ENCODE measurements around the gene LDB1.

The LDB1 gene

DNA sequence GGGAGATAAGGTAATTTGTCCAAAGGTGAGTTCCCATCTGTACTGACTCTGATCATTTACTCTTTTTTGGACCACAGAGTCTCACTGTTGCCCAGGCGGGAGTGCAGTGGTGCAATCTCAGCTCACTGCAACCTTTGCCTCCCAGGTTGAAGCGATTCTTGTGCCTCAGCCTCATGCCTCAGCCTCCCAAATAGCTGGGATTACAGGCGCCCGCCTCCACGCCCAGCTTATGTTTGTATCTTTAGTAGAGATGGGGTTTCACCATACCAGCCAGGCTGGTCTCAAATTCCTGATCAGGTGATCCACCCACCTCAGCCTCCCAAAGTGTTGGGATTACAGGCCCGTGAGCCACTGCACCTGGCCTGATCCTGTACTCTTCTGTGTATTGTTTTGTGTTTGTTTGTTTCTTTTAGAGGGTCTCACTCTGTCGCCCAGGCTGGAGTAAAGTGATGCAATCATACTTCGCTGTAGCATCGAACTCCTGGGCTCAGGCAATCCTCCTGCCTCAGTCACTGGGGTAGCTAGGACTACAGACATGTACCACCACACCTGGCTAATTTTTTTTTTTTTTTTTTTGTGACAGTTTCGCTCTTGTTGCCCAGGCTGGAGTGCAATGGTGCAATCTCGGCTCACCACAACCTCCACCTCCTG, 34.4 kb upstream of the LDB1 start:
- TF ChIP-seq, protein P1, sequence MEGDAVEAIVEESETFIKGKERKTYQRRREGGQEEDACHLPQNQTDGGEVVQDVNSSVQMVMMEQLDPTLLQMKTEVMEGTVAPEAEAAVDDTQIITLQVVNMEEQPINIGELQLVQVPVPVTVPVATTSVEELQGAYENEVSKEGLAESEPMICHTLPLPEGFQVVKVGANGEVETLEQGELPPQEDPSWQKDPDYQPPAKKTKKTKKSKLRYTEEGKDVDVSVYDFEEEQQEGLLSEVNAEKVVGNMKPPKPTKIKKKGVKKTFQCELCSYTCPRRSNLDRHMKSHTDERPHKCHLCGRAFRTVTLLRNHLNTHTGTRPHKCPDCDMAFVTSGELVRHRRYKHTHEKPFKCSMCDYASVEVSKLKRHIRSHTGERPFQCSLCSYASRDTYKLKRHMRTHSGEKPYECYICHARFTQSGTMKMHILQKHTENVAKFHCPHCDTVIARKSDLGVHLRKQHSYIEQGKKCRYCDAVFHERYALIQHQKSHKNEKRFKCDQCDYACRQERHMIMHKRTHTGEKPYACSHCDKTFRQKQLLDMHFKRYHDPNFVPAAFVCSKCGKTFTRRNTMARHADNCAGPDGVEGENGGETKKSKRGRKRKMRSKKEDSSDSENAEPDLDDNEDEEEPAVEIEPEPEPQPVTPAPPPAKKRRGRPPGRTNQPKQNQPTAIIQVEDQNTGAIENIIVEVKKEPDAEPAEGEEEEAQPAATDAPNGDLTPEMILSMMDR (IDR thresholded peaks at IDR 0.05; ENCODE audit: insufficient read depth, missing control alignments) = no peak
- DNase-seq (ENCODE audit: insufficient read length, low spot score) = no peak
- no peak for FAIRE-seq

DNA sequence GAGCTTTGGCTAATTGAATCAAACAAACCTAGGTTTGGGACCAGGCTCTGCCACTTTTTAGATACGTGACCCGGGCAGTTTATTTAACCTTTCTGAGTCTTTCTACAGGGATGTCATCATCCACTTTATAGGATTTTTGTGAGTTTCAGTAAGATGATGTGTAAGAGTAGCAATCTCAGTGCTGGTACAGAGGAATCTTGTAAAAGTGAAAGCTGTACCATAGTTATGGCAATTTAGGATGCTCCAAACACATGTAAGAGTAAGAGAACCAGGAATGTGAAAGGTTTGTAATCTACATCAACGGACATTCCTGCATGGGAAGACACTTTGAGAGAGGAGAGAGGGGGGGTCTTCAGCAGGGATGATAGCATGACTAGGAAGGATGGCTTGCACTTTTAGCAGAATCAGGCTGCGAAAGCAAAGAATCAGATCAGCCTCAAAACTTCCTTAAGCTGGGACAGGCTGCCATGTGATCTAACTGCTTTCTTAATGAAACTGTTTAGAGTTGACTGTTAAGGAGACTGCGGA, 33.0 kb upstream of the LDB1 start:
- FAIRE-seq = no peak
- TF ChIP-seq, protein P1 (IDR thresholded peaks at IDR 0.05; ENCODE audit: insufficient read depth, missing control alignments) = no peak
- DNase-seq (ENCODE audit: insufficient read length, low spot score) = no peak

DNA sequence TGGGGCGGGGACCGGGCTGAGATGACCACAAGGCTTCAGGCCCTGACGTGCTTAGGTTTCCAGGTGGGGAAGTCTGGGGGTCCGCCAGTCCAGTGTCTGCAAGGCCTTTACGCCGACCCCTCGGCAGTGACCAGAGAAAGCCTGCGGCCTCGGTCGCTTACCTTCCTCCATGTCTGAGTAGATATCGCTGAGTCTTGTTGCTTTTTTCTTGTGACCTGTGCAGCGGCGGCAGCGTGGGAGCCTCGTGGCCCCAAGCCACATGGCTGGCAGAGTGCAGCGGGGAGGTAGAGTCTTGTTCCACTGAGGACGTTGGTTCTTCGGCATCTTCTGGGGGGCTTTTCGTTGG, 32.4 kb upstream of the LDB1 start:
- DNase-seq (ENCODE audit: insufficient read length, low spot score) (no peak), FAIRE-seq (no peak)

DNA sequence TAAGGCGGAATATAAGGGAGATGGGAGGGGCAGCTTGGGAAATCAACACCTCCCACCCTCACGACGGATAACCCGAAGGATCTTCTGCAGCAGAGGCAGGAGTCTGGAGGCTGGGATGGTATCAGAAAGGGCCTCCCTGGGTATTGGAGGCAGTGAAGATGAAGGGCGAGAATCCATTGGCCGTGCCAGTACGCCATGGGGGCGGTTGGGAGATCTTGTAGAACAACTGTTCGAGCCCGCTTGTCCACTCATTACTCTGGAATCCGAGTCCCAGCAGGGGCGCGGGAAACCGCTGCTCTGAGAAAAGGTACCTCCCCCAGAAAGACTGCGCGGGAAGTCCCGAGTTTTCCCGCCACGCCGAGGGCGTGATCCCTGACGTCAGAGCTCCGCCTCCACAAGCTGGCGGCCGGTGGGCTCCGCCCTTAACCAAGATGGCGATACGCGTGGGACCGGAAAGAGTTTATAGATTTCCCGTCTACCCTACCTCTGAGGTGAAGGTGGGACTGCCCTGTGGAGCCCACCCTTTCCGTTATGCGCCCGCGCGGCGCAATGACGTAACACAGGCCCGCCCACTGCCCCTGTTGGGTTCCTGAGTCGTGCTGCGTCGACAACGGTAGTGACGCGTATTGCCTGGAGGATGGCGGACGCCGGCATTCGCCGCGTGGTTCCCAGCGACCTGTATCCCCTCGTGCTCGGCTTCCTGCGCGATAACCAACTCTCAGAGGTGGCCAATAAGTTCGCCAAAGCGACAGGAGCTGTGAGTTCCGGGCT, 31.8 kb upstream of the LDB1 start, which contains the start of gene NOLC1:
Gene NOLC1 (plus strand): TSS at position 616 of the 771 bp plus-strand sequence. CDS start 22 bp downstream, at position 638.
- TF ChIP-seq, protein P1 (IDR thresholded peaks at IDR 0.05; ENCODE audit: insufficient read depth, missing control alignments) = no peak
- FAIRE-seq (peak; percentile 44), DNase-seq (ENCODE audit: insufficient read length, low spot score) (peak; percentile 85)

More for the DNA sequence above, 32.4 kb upstream of the LDB1 start:
- TF ChIP-seq, protein P1 (IDR thresholded peaks at IDR 0.05; ENCODE audit: insufficient read depth, missing control alignments) = no peak

DNA sequence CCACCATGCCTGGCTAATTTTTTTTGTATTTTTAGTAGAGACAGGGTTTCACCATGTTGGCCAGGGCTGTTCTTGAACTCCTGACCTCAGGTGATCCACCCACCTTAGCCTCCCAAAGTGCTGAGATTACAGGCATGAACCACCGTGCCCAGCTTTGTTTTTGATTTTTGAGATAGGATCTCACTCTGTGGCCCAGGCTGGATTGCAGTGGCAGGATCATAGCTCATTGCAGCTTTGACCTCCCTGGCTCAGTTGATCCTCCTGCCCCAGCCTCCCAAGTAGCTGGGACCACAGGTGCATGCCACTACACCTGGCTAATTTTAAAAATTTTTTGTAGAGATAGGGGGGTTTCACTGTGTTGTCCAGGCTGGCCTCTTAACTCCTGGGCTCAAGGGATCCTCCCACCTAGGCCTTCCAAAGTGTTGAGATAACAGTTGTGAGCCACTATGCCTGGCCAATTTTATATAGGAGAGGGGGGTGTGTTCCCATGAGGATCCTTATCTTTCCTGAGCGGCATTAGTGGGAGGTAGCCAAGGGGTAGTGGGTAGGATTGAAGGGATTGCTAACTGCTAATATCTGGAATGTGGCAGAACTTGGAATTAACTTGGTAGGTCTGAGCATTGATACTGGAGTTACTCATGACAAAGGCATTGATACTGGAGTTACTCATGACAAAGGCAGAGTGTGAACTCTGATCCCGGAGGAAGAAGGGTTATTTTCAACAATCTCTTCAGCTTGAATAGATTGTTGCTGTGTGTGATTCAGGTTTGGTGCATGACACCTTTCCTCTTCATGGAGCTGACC, 31.0 kb upstream of the LDB1 start:
- TF ChIP-seq, protein P1 (IDR thresholded peaks at IDR 0.05; ENCODE audit: insufficient read depth, missing control alignments) = no peak
- DNase-seq (ENCODE audit: insufficient read length, low spot score) (no peak), FAIRE-seq (no peak)

DNA sequence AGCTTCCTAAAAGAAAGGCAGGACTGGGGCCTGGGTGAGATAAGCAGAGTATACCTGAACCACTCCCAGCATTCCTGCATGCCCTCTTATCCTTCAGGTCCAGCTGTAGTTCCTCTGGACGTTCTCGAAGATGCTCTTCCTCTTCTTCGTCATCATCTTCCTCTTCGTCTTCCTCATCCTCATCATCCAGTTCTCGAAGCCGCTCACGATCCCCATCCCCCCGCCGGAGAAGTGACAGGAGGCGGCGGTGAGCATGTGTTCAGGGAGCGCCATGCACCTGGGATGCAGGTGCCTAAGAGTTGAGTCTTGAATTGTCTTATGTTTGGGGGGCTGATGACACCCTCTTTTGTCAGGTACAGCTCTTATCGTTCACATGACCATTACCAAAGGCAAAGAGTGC, 28.1 kb upstream of the LDB1 start:
- FAIRE-seq (no peak), DNase-seq (ENCODE audit: insufficient read length, low spot score) (no peak)
- TF ChIP-seq, protein P1 (IDR thresholded peaks at IDR 0.05; ENCODE audit: insufficient read depth, missing control alignments) = no peak

Data from D721Med (cell line).